GM13977 (cell line): ENCODE measurements around the gene BRIP1.
"Not testable (repeated sequence)": the region's sequence is repeated elsewhere in the genome, so short reads cannot be mapped to it uniquely, and the experiment has no call there.

Experiments used
- DNase-seq: peaks from one replicate; pipeline ENCODE4 v3.0.0; 2012; ENCODE audit warnings: low spot score
- in situ Hi-C: fragments of 300-500 bp; cut with MboI; formaldehyde crosslinking; loops from one replicate; pipeline ENCODE4 v1.12.0; 2022; ENCODE audit warnings: low sequenced_read_pairs, low pct_unique_long_range_greater_than_20kb, mixed read lengths, inconsistent platforms; ENCODE audit not compliant: unreplicated experiment
- TF ChIP-seq, protein P1 (sequence below): IDR thresholded peaks from 2 replicates; pipeline ENCODE4 v1.5.1; 2012; ENCODE audit warnings: mild to moderate bottlenecking, control low read depth; ENCODE audit not compliant: insufficient read depth; ENCODE audit errors: extremely low read depth, missing control alignments

Gene BRIP1

DNA sequence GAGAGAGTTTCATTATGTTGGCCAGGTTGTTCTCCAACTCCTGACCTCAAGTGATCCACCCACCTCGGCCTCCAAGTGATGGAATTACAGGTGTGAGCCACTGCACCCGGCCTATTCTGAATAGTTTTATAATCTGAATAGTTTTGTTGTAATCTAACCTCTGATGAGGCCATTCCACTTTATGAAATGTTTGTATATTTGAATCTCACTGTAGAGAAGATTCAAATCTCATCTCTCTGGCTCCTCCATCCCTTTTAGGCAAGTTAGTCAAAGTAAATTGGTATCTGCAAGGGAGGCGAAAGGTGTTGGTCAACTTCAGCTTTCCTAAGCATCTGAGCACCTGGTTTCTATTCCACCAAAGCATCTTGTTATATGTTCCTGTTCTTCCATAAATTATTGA is 131.2 kb downstream of the BRIP1 start:
- in situ Hi-C loops = no loop called here
- no peak for DNase-seq
- TF ChIP-seq, protein P1, sequence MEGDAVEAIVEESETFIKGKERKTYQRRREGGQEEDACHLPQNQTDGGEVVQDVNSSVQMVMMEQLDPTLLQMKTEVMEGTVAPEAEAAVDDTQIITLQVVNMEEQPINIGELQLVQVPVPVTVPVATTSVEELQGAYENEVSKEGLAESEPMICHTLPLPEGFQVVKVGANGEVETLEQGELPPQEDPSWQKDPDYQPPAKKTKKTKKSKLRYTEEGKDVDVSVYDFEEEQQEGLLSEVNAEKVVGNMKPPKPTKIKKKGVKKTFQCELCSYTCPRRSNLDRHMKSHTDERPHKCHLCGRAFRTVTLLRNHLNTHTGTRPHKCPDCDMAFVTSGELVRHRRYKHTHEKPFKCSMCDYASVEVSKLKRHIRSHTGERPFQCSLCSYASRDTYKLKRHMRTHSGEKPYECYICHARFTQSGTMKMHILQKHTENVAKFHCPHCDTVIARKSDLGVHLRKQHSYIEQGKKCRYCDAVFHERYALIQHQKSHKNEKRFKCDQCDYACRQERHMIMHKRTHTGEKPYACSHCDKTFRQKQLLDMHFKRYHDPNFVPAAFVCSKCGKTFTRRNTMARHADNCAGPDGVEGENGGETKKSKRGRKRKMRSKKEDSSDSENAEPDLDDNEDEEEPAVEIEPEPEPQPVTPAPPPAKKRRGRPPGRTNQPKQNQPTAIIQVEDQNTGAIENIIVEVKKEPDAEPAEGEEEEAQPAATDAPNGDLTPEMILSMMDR = no peak

DNA sequence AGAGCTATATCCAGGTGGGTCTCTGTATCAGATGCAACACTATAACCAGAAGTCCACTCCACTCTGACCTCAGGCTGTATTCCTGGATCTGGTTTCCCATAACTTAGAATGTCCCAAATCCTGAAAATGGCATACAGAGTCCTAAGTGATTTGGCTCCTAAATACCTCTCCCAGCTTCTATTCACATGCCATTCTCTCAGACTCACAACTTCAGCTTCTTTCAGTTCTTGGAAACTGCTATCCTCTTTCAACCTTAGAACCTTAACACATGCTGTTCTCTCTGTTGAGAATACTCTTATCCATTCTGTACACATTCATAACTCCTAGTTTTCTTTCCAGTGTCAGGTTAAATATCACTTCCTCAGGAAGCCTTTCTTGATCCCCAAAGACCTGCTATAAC is 132.0 kb downstream of the BRIP1 start:
- no peak for DNase-seq
- TF ChIP-seq, protein P1 = no peak
- in situ Hi-C loops = no loop called here

DNA sequence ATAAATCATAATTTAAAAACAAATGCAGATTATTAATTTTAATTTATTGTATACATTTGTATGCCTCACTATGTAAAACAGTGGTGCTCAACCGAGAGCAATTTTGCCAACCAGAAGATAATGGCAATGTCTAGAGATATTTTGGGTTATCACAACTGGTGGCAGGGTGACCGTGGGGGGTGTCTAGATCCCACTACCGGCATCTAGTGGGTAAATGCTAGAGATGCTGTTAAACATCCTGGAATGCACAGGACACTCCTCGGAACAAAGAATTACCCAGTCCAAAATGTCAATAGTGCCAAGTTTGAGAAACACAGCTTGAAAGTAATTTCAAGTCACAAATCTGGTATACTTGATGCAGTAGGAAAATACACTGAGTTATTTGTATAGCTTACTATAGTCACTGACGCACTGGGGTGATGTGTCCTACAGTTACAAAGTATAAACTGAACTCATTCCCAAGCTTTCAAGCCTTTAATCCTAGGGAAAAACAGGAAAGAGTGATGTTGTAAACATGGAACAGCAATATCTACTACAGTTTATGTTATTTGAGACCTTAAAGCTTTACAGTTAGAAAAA is 133.5 kb downstream of the BRIP1 start:
- no peak for DNase-seq
- in situ Hi-C loops = no loop called here

DNA sequence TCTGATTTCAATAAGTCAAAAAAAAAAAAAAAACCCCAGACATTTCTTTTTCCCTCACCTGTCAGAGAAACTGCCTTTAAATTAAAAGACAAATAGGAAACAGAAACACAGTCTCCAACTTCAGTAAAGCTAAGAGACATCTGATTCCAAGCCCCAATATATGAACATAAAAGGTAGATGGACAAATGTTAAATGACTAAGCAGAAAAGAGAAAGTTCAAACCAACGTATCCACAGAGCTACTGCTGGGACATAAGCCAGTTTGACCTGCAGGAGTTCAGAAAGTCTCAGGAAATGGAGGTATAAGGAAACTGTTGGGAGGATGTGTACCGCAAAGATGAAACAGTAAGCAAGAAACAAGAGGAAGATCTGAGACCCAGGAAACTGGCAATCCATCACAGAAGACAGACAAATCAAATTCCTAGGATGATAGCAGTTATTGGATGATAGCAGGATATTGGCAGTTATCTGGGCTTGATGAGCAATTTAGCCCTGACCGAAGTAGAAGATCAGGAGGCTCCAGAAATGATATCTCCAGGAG is 135.0 kb downstream of the BRIP1 start:
- no peak for DNase-seq
- TF ChIP-seq, protein P1 = no peak
- in situ Hi-C loops = no loop called here

More for the DNA sequence above, 133.5 kb downstream of the BRIP1 start:
- TF ChIP-seq, protein P1 = no peak

DNA sequence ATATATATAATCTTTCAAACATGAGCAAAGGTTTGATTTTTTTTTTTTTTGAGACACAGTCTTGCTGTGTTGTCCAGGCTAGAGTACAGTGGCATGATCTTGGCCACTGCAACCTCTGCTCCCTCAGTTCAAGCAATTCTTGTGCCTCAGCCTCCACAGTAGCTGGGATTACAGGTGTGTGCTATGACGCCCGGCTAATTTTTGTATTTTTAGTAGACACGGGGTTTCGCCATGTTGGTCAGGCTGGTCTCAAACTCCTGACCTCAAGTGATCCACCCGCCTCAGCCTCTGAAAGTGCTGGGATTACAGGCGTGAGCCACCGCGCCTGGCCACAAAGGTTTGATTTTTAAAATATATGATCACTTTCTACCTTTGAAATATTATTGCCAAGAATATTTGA is 135.5 kb downstream of the BRIP1 start:
- in situ Hi-C loops, DNase-seq: not testable (repeated sequence)

DNA sequence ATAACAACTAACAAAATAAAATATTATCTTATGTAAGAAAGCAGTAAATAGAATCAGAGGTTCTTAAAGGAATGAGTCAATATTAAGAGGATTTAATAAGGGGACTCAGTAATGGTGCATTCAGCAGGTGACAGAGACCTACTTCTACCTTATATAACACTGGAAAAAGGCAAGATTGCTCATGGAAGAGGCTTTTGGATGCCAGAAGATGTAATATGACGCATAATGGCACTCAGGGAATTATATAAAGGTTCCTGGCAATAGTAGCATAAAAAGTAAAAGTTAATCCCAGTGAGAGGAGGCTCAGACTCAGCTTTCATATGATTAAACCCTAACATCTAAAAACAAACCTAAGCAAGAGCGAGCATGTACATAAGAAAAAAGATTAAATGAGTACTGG is 136.4 kb downstream of the BRIP1 start:
- in situ Hi-C loops = no loop called here
- TF ChIP-seq, protein P1 = no peak
- no peak for DNase-seq

DNA sequence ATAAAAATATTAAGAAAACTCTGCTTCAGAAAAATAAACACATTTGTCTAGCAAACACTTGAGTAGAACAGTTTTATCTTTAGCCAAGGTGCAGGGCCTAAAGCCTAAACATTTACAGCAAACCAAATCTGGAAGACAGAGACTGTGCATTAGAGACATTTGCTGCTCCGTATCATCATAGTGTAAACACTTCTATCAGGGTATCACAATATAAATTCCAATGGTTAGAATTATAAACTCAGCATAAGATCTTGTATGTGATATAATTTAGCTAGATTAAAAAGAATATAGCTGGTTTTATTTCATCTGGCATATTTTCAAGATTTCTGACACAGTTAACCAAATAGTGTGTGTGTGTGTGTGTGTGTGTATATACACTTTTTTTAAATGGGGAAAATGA is 138.6 kb downstream of the BRIP1 start:
- no peak for DNase-seq
- TF ChIP-seq, protein P1 = no peak
- in situ Hi-C loops = no loop called here
